NCI-H1105 (cell line): Measurements from ENCODE around the gene ENO3.

Experiments used
- DNase-seq: peaks from one replicate; lab custom pipeline; 2025; lab: John Stamatoyannopoulos, UW

The ENO3 gene

GRCh38 chr17:4950075-4950745 lies 709 bp upstream of the ENO3 start:
- peak; percentile 30 for DNase-seq

GRCh38 chr17:4951486-4951885 lies 567 bp downstream of the ENO3 start:
- no peak for DNase-seq

GRCh38 chr17:4953451-4953961 lies 2.6 kb downstream of the ENO3 start:
- no peak for DNase-seq

GRCh38 chr17:4955091-4955490 lies 4.2 kb downstream of the ENO3 start:
- no peak for DNase-seq

GRCh38 chr17:4956493-4957061 lies 5.7 kb downstream of the ENO3 start:
- no peak for DNase-seq

- DNase-seq: no peak
These were observed 7.2 kb downstream of the ENO3 start for GRCh38 chr17:4958102-4958501.

GRCh38 chr17:4959261-4959965 lies 8.5 kb downstream of the ENO3 start:
- DNase-seq: no peak

GRCh38 chr17:4960279-4960922 lies 9.5 kb downstream of the ENO3 start:
- DNase-seq: no peak

GRCh38 chr17:4965311-4965986 lies 14.5 kb downstream of the ENO3 start:
- no peak for DNase-seq

- DNase-seq: peak; percentile 99
These were observed 16.1 kb downstream of the ENO3 start for GRCh38 chr17:4966844-4967538.

GRCh38 chr17:4967539-4968485 lies 16.9 kb downstream of the ENO3 start, which contains the start of gene SPAG7:
Gene SPAG7, minus strand, starts transcription at chr17:4967817. Its CDS starts 13 bp downstream, at chr17:4967804.
- peak; percentile 96 for DNase-seq

- peak; percentile 38 for DNase-seq
These were observed 17.6 kb downstream of the ENO3 start for GRCh38 chr17:4968486-4969046.

- no peak for DNase-seq
These were observed 18.2 kb downstream of the ENO3 start for GRCh38 chr17:4969047-4969550.

- DNase-seq: no peak
These were observed 18.7 kb downstream of the ENO3 start for GRCh38 chr17:4969551-4970173.

- DNase-seq: no peak
These were observed 19.4 kb downstream of the ENO3 start for GRCh38 chr17:4970273-4970672.

- DNase-seq: no peak
These were observed 20.9 kb downstream of the ENO3 start for GRCh38 chr17:4971826-4972225.

GRCh38 chr17:4972322-4972721 lies 21.4 kb downstream of the ENO3 start:
- DNase-seq: no peak

- DNase-seq: no peak
These were observed 21.8 kb downstream of the ENO3 start for GRCh38 chr17:4972752-4973151.
